ENCODE results near the gene PTPRA. TPM values are rescaled to one million over a fixed set of nuclear protein-coding genes. Genes with fewer than 3 reads are reported as not detected.
"Not testable (repeated sequence)": the region's sequence is repeated elsewhere in the genome, so short reads cannot be mapped to it uniquely, and the experiment has no call there.

Gene PTPRA
- total RNA-seq, 2 experiments from 2014 or later = 65.4 to 69.5 TPM

GRCh38 chr20:2894221-2894620 lies 20.9 kb downstream of the PTPRA start:
- H3K9me3 ChIP-seq (ENCODE audit: control insufficient read depth in 1 of 2, insufficient read depth in 1 of 2, low read length in 2 of 2) = peaks cover 0 to 12% of the 10 kb centered on the region in 2 experiments
- no peak overlapping the region for H3K27ac ChIP-seq (ENCODE audit: low read depth in 1 of 2, low read length in 2 of 2)
- CTCF ChIA-PET = interaction anchor here (1.1 kb wide), 1 partner anchor 142 kb away, joined by 3 read pairs; no protein-coding TSS in a partner anchor
- H3K4me1 ChIP-seq (ENCODE audit: insufficient read depth, low read length) = no peaks in the 10 kb centered on the region
- ATAC-seq (ENCODE audit: poor library complexity) (no peak), DNase-seq (no peak)
- TF ChIP-seq, protein P1, sequence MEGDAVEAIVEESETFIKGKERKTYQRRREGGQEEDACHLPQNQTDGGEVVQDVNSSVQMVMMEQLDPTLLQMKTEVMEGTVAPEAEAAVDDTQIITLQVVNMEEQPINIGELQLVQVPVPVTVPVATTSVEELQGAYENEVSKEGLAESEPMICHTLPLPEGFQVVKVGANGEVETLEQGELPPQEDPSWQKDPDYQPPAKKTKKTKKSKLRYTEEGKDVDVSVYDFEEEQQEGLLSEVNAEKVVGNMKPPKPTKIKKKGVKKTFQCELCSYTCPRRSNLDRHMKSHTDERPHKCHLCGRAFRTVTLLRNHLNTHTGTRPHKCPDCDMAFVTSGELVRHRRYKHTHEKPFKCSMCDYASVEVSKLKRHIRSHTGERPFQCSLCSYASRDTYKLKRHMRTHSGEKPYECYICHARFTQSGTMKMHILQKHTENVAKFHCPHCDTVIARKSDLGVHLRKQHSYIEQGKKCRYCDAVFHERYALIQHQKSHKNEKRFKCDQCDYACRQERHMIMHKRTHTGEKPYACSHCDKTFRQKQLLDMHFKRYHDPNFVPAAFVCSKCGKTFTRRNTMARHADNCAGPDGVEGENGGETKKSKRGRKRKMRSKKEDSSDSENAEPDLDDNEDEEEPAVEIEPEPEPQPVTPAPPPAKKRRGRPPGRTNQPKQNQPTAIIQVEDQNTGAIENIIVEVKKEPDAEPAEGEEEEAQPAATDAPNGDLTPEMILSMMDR (IDR thresholded peaks at IDR 0.05) = no peak
- Mint-ChIP-seq H3K27ac (no peak overlapping the region), H3K4me3 (no peak overlapping the region), H3K9me3 (no peaks in the 10 kb centered on the region), H3K36me3 (ENCODE audit: low read depth) (peaks cover 23% of the 10 kb centered on the region), H3K4me1 (ENCODE audit: low read depth) (peaks cover 49% of the 10 kb centered on the region), H3K27me3 (no peaks in the 10 kb centered on the region)
- intact Hi-C loops (cut with DNase I, micrococcal nuclease) = no loop called here
- no peaks in the 10 kb centered on the region for H3K36me3 ChIP-seq (ENCODE audit: insufficient read depth, low read length)
- POLR2A ChIA-PET = no interaction called here
- no peaks in the 10 kb centered on the region for H3K27me3 ChIP-seq (ENCODE audit: control insufficient read depth in 1 of 2, insufficient read depth in 2 of 2, low read length in 2 of 2)
- no peak overlapping the region for H3K4me3 ChIP-seq (ENCODE audit: low read length)

DNA sequence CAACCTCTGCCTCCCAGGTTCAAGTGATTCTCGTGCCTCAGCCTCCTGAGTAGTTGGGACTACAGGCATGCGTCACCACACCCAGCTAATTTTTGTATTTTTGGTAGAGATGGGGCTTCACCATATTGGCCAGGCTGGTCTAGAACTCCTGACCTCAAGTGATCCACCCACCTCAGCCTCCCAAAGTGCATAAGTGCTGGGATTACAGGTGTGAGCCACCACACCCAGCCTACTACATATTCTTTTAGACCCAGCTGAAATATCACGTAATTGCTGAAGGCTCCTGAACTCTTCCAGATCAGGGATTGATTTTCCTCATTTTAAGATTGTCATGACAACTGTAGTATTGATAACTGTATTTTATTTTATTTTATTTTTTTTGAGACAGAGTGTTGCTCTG lies 21.9 kb downstream of the PTPRA start:
- intact Hi-C loops (cut with DNase I, micrococcal nuclease); CTCF ChIA-PET: not testable (repeated sequence)
- H3K36me3 Mint-ChIP-seq (ENCODE audit: low read depth) = peaks cover 25% of the 10 kb centered on the region

GRCh38 chr20:2899243-2899642 lies 26.0 kb downstream of the PTPRA start:
- DNase-seq (no peak), ATAC-seq (ENCODE audit: poor library complexity) (no peak)
- no peak overlapping the region for H3K27ac Mint-ChIP-seq

More for the DNA sequence above, 21.9 kb downstream of the PTPRA start:
- H3K4me3 ChIP-seq (ENCODE audit: low read length); H3K27ac ChIP-seq (ENCODE audit: low read depth in 1 of 2, low read length in 2 of 2); DNase-seq; H3K27me3 ChIP-seq (ENCODE audit: control insufficient read depth in 1 of 2, insufficient read depth in 2 of 2, low read length in 2 of 2); ATAC-seq (ENCODE audit: poor library complexity); H3K27me3 Mint-ChIP-seq; H3K4me1 ChIP-seq (ENCODE audit: insufficient read depth, low read length); H3K36me3 ChIP-seq (ENCODE audit: insufficient read depth, low read length); H3K4me3 Mint-ChIP-seq; POLR2A ChIA-PET; H3K27ac Mint-ChIP-seq; H3K9me3 Mint-ChIP-seq: not testable (repeated sequence)
- peaks cover 0 to 12% of the 10 kb centered on the region in 2 experiments for H3K9me3 ChIP-seq (ENCODE audit: control insufficient read depth in 1 of 2, insufficient read depth in 1 of 2, low read length in 2 of 2)
- H3K4me1 Mint-ChIP-seq (ENCODE audit: low read depth) = peaks cover 51% of the 10 kb centered on the region

More at GRCh38 chr20:2899243-2899642, 26.0 kb downstream of the PTPRA start:
- intact Hi-C loops (cut with DNase I, micrococcal nuclease) = no loop called here
- H3K27me3 Mint-ChIP-seq = no peaks in the 10 kb centered on the region
- Histone ChIP-seq H3K36me3 (ENCODE audit: insufficient read depth, low read length) (peaks cover 2% of the 10 kb centered on the region), H3K9me3 (ENCODE audit: control insufficient read depth in 1 of 2, insufficient read depth in 1 of 2, low read length in 2 of 2) (peaks cover 0 to 11% of the 10 kb centered on the region in 2 experiments), H3K27me3 (ENCODE audit: control insufficient read depth in 1 of 2, insufficient read depth in 2 of 2, low read length in 2 of 2) (no peaks in the 10 kb centered on the region), H3K27ac (ENCODE audit: low read depth in 1 of 2, low read length in 2 of 2) (no peak overlapping the region), H3K4me3 (ENCODE audit: low read length) (no peak overlapping the region), H3K4me1 (ENCODE audit: insufficient read depth, low read length) (peaks cover 19% of the 10 kb centered on the region)
- H3K4me1 Mint-ChIP-seq (ENCODE audit: low read depth) = peaks cover 54% of the 10 kb centered on the region
- ChIA-PET POLR2A (no interaction called here), CTCF (no interaction called here)
- TF ChIP-seq, protein P1 (IDR thresholded peaks at IDR 0.05) = no peak
- peaks cover 21% of the 10 kb centered on the region for H3K36me3 Mint-ChIP-seq (ENCODE audit: low read depth)
- H3K4me3 Mint-ChIP-seq = no peak overlapping the region
- no peaks in the 10 kb centered on the region for H3K9me3 Mint-ChIP-seq

Measured in CD4-positive, alpha-beta T cell (primary cell).